ENCODE results near the gene SLC25A22. TPM values are rescaled to one million over a fixed set of nuclear protein-coding genes. Genes with fewer than 3 reads are reported as not detected.

The SLC25A22 gene
- total RNA-seq, 6 experiments from 2014 or later, result 20.6 to 40.2 (median 29.9) TPM

- Histone ChIP-seq H3K4me3 (no peak overlapping the region), H3K27ac (no peak overlapping the region), H3K9me3 (no peaks in the 10 kb centered on the region), H3K4me1 (peaks cover 0 to 28% (median 11%) of the 10 kb centered on the region in 4 donors), H3K36me3 (peaks cover 0 to 5% (median 0%) of the 10 kb centered on the region in 4 donors), H3K27me3 (no peaks in the 10 kb centered on the region)
- intact Hi-C loops (cut with DNase I), result no loop called here
- no peak for DNase-seq
- no peak for TF ChIP-seq CTCF (IDR thresholded peaks at IDR 0.05)
- WGBS (ENCODE audit: insufficient coverage, low coverage, low lambda C conversion rate, missing lambda C conversion rate), result 100% methylated on average over 3 of the region's 13 CpGs
- ATAC-seq, result no peak
Observed at GRCh38 chr11:792873-793272, 5.2 kb downstream of the SLC25A22 start.

GRCh38 chr11:792535-792821, 5.6 kb downstream of the SLC25A22 start:
- no peak for DNase-seq
- ATAC-seq, result no peak
- WGBS (ENCODE audit: insufficient coverage, low coverage, low lambda C conversion rate, missing lambda C conversion rate), result no CpG with 5 or more reads among the region's 15 CpGs
- Histone ChIP-seq H3K9me3 (no peaks in the 10 kb centered on the region), H3K4me1 (peaks cover 0 to 24% (median 10%) of the 10 kb centered on the region in 4 donors), H3K4me3 (no peak overlapping the region), H3K27me3 (no peaks in the 10 kb centered on the region), H3K36me3 (peaks cover 0 to 5% (median 0%) of the 10 kb centered on the region in 4 donors), H3K27ac (no peak overlapping the region)
- intact Hi-C loops (cut with DNase I), result no loop called here
- TF ChIP-seq CTCF (IDR thresholded peaks at IDR 0.05), result no peak
- TF ChIP-seq POLR2A (IDR thresholded peaks at IDR 0.05), result no peak

- TF ChIP-seq CTCF (IDR thresholded peaks at IDR 0.05), result no peak
- TF ChIP-seq POLR2A (IDR thresholded peaks at IDR 0.05), result no peak
- ATAC-seq, result no peak
- Histone ChIP-seq H3K27ac (no peak overlapping the region), H3K36me3 (peaks cover 0 to 5% (median 0%) of the 10 kb centered on the region in 4 donors), H3K27me3 (no peaks in the 10 kb centered on the region), H3K4me1 (peaks cover 0 to 18% (median 6%) of the 10 kb centered on the region in 4 donors), H3K9me3 (no peaks in the 10 kb centered on the region), H3K4me3 (no peak overlapping the region)
- WGBS (ENCODE audit: insufficient coverage, low coverage, low lambda C conversion rate, missing lambda C conversion rate), result 84% methylated on average over 7 of the region's 49 CpGs
- intact Hi-C loops (cut with DNase I), result no loop called here
- peak in 1 of 3 donors; percentile 54 for DNase-seq
Observed at GRCh38 chr11:791658-792534, 6.2 kb downstream of the SLC25A22 start.

- DNase-seq, result no peak
- WGBS (ENCODE audit: insufficient coverage, low coverage, low lambda C conversion rate, missing lambda C conversion rate), result 52% methylated on average over 6 of the region's 18 CpGs
Observed at GRCh38 chr11:790721-791564, 7.1 kb downstream of the SLC25A22 start.

More at GRCh38 chr11:790721-791564, 7.1 kb downstream of the SLC25A22 start:
- Histone ChIP-seq H3K27me3 (no peaks in the 10 kb centered on the region), H3K27ac (no peak overlapping the region), H3K4me3 (no peak overlapping the region), H3K9me3 (no peaks in the 10 kb centered on the region), H3K36me3 (peaks cover 0 to 5% (median 0%) of the 10 kb centered on the region in 4 donors), H3K4me1 (peaks cover 0 to 12% (median 0%) of the 10 kb centered on the region in 4 donors)
- TF ChIP-seq POLR2A (IDR thresholded peaks at IDR 0.05) (no peak), CTCF (IDR thresholded peaks at IDR 0.05) (no peak)
- intact Hi-C loops (cut with DNase I), result no loop called here
- ATAC-seq, result peak; percentile 4 to 29 (median 17)
